Transverse colon (tissue), 4 donors: ENCODE results near the gene NEK6.

Experiments used
- EP300 ChIP-seq: sonication (generic); formaldehyde crosslinking; IDR thresholded peaks from one replicate; pipeline ENCODE4 v1.6.1; 2017; ENCODE audit warnings: antibody characterized with exemption, low read depth
- POLR2A ChIP-seq: fragments of 450-650 bp; IDR thresholded peaks from one replicate; pipeline ENCODE4 v1.6.1; 2016; ENCODE audit warnings: antibody characterized with exemption, mild to moderate bottlenecking, moderate library complexity
- POLR2AphosphoS5 ChIP-seq, 3 donors: sonication (generic); formaldehyde crosslinking; IDR thresholded peaks; one replicate each; pipeline ENCODE4 v1.6.1; 2016; ENCODE audit warnings: antibody characterized with exemption in 3 of 3
- TF ChIP-seq, protein P1 (sequence below), 5 experiments: fragments of 200-600 bp in 3 of 5; fragments of 450-650 bp in 2 of 5; sonication (generic) in 3 of 5; IDR thresholded peaks; 1 replicate in 2 of 5; 2 replicates in 3 of 5; pipeline ENCODE4 v1.5.1; 2016 to 2017; ENCODE audit warnings: antibody characterized with exemption in 5 of 5, inconsistent platforms in 3 of 5, mild to moderate bottlenecking in 2 of 5, moderate library complexity in 1 of 5

- TF ChIP-seq, protein P1, sequence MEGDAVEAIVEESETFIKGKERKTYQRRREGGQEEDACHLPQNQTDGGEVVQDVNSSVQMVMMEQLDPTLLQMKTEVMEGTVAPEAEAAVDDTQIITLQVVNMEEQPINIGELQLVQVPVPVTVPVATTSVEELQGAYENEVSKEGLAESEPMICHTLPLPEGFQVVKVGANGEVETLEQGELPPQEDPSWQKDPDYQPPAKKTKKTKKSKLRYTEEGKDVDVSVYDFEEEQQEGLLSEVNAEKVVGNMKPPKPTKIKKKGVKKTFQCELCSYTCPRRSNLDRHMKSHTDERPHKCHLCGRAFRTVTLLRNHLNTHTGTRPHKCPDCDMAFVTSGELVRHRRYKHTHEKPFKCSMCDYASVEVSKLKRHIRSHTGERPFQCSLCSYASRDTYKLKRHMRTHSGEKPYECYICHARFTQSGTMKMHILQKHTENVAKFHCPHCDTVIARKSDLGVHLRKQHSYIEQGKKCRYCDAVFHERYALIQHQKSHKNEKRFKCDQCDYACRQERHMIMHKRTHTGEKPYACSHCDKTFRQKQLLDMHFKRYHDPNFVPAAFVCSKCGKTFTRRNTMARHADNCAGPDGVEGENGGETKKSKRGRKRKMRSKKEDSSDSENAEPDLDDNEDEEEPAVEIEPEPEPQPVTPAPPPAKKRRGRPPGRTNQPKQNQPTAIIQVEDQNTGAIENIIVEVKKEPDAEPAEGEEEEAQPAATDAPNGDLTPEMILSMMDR (IDR thresholded peaks at IDR 0.05) = no peak
- TF ChIP-seq POLR2A = no peak
- no peak for TF ChIP-seq EP300
- no peak for TF ChIP-seq POLR2AphosphoS5 (IDR thresholded peaks at IDR 0.05)
Measured at GRCh38 chr9:124364141-124364540, 106.4 kb downstream of the NEK6 start.
